PC-9 (cell line): ENCODE data around the gene COPRS.

Source experiments
- CTCF ChIP-seq: fragments of 200-600 bp; sonication (generic); conservative IDR thresholded peaks from 2 replicates; pipeline ENCODE4 v1.6.1; 2017; ENCODE audit warnings: mixed run types, antibody characterized with exemption, mild to moderate bottlenecking, moderate library complexity
- EZH2 ChIP-seq: fragments of 200-600 bp; sonication (generic); IDR thresholded peaks from 2 replicates; pipeline ENCODE4 v1.8.0; 2017; ENCODE audit warnings: antibody characterized with exemption, low read depth

DNA sequence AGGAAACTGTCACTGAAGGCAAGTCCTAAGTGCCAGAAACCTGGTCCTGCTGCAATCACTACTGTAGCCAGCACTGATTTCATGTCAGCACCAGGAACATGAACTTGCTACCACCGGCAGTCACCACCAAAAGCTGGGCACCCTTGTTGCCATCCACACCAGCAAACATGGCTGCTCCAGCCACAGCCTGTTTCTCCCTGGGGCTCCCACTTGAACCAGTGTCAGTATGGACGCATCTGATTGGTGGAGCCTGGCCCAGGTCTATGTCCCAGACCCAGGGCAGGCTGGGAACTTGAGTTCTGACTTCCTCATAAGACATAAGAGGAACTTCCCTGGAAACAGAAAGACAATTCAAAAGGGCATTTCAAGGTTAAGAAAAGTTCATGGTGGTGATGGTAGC, 56.5 kb downstream of the COPRS start:
- TF ChIP-seq CTCF (no peak), EZH2 (no peak)
